Spleen (tissue), 11 donors: ENCODE results near the gene FAM171A2. TPM values are rescaled to one million over a fixed set of nuclear protein-coding genes. Genes with fewer than 3 reads are reported as not detected.

Source experiments
- DNase-seq: peaks from one replicate; pipeline ENCODE4 v3.0.0-alpha.2; 2020
- H3K27ac ChIP-seq, 8 donors: fragments of 200-600 bp; sonication (generic) in 7 of 8; 1 replicate in 4 of 8; 2 replicates in 4 of 8; pipeline versions ENCODE4 v1.5.0 to v1.8.0; 2016 to 2021; ENCODE audit warnings: inconsistent platforms in 4 of 8, mild to moderate bottlenecking in 4 of 8, moderate library complexity in 1 of 8
- H3K27me3 ChIP-seq, 7 donors: fragments of 200-600 bp; sonication (generic) in 6 of 7; replicated peaks in 1 of 7; 1 replicate in 4 of 7; 2 replicates in 3 of 7; pipeline versions ENCODE4 v1.5.0 to v1.8.0; 2016 to 2021; ENCODE audit warnings: inconsistent platforms in 3 of 7, mild to moderate bottlenecking in 1 of 7
- H3K36me3 ChIP-seq, 6 donors: fragments of 200-600 bp; sonication (generic) in 5 of 6; 1 replicate in 4 of 6; 2 replicates in 2 of 6; pipeline versions ENCODE4 v1.5.0 to v1.8.0; 2016 to 2021; ENCODE audit warnings: inconsistent platforms in 2 of 6
- H3K4me1 ChIP-seq, 6 donors: fragments of 200-600 bp; sonication (generic) in 5 of 6; 1 replicate in 3 of 6; 2 replicates in 3 of 6; pipeline versions ENCODE4 v1.5.0 to v1.8.0; 2016 to 2021; ENCODE audit warnings: inconsistent platforms in 3 of 6
- H3K4me3 ChIP-seq, 8 donors: fragments of 200-600 bp; sonication (generic) in 7 of 8; 1 replicate in 4 of 8; 2 replicates in 4 of 8; pipeline versions ENCODE4 v1.5.0 to v1.8.0; 2016 to 2021; ENCODE audit warnings: inconsistent platforms in 4 of 8, mild to moderate bottlenecking in 4 of 8, moderate library complexity in 2 of 8
- H3K9me3 ChIP-seq, 8 donors: fragments of 200-600 bp; sonication (generic) in 7 of 8; 1 replicate in 4 of 8; 2 replicates in 4 of 8; pipeline versions ENCODE4 v1.5.0 to v1.8.0; 2016 to 2021; ENCODE audit warnings: inconsistent platforms in 4 of 8
- CTCF ChIP-seq, 11 experiments: fragments of 200-600 bp in 7 of 11; fragments of 450-650 bp in 4 of 11; sonication (generic) in 4 of 11; IDR thresholded peaks in 8 of 11; conservative IDR thresholded peaks in 3 of 11; 1 replicate in 7 of 11; 2 replicates in 4 of 11; pipeline versions ENCODE4 v1.4.0 to v1.8.0; 2016 to 2021; ENCODE audit warnings: antibody characterized with exemption in 11 of 11, inconsistent platforms in 4 of 11, mild to moderate bottlenecking in 1 of 11
- POLR2A ChIP-seq, 3 donors: fragments of 450-650 bp; IDR thresholded peaks; one replicate each; pipeline ENCODE4 v1.5.1; 2017; ENCODE audit warnings: antibody characterized with exemption in 3 of 3, mild to moderate bottlenecking in 1 of 3
- POLR2AphosphoS5 ChIP-seq, 3 donors: sonication (generic); formaldehyde crosslinking; IDR thresholded peaks; one replicate each; pipeline ENCODE4 v1.5.1; 2017; ENCODE audit warnings: antibody characterized with exemption in 3 of 3
- WGBS, 5 donors: extraction: QIAGEN DNeasy Blood & Tissue Kit in 3 of 5; methylation state at CpG; one replicate each; pipeline versions ENCODE4 v1.1.5 to v1.1.7; 2013 to 2018; 5-methylcytosine and 5-hydroxymethylcytosine counted together
- intact Hi-C: fragments of 100-400 bp; cut with DNase I; formaldehyde crosslinking; loops from one replicate; pipeline ENCODE4 v1.15.0; 2023; ENCODE audit warnings: low total_unique reads
- polyA plus RNA-seq, 3 donors: library from polyadenylated mRNA; stranded (reverse); fragments of 200-250 nt; gene quantifications; one replicate each; pipeline ENCODE4 v1.2.1, GENCODE V29; 2013
- total RNA-seq, 7 donors: library from RNA; depleted of rRNA in 3 of 7; stranded (reverse); fragments of >200 nt in 3 of 7; fragmentation: NEBNext Ultra II Directional in 4 of 7; extraction: Animal tissue kit (Norgen Biotek cat#: 25700) in 4 of 7; gene quantifications; one replicate each; pipeline versions ENCODE4 v1.1.0 to v1.2.1, GENCODE V29; 2016 to 2021
- donor health status: healthy with polysubstance abuse.
- donor health status: DM: no; HTN: no; CAD: no; lungs with moderate emphysema.
- donor health status: DM: no; HTN: no; CAD: no.
- donor health status: Bipolar disorder and iron deficiency.
- donor health status: healthy.
- donor health status: DM: no; HTN: no; CAD: no.
- donor health status: DM: yes; HTN: yes; CAD: no.

FAM171A2 gene
- total and polyA plus RNA-seq, 10 donors = 0.11 to 2.5 (median 0.67) TPM

- Histone ChIP-seq H3K27ac (peak overlapping the region in 1 of 8 donors; percentile 12), H3K9me3 (no peaks in the 10 kb centered on the region), H3K4me3 (peak overlapping the region; percentile 32 to 72 (median 46)), H3K4me1 (peaks cover 15 to 27% (median 18%) of the 10 kb centered on the region in 6 donors), H3K27me3 (peaks cover 0 to 64% (median 22%) of the 10 kb centered on the region in 7 donors), H3K36me3 (no peaks in the 10 kb centered on the region)
- peak; percentile 88 for DNase-seq
- TF ChIP-seq POLR2A (IDR thresholded peaks at IDR 0.05) (no peak), CTCF (IDR thresholded peaks at IDR 0.05 in 8 of 11, conservative IDR thresholded peaks at IDR 0.05 in 3 of 11) (peak in 1 of 11 experiments; percentile 12), POLR2AphosphoS5 (IDR thresholded peaks at IDR 0.05) (peak; percentile 23 to 68 (median 47))
- 4 to 10% (median 7%) methylated on average over 39 to 68 of the region's 68 CpGs for WGBS, 5 donors
- intact Hi-C loops = no loop called here
Measured at GRCh38 chr17:44385287-44386181, 21.9 kb upstream of the FAM171A2 start.

GRCh38 chr17:44384823-44385286 lies 21.2 kb upstream of the FAM171A2 start:
- no peaks in the 10 kb centered on the region for H3K9me3 ChIP-seq
- no peaks in the 10 kb centered on the region for H3K36me3 ChIP-seq
- DNase-seq = no peak
- no peak for TF ChIP-seq POLR2A (IDR thresholded peaks at IDR 0.05)
- no peak for TF ChIP-seq CTCF (IDR thresholded peaks at IDR 0.05 in 8 of 11, conservative IDR thresholded peaks at IDR 0.05 in 3 of 11)
- TF ChIP-seq POLR2AphosphoS5 (IDR thresholded peaks at IDR 0.05) = no peak
- intact Hi-C loops = no loop called here
- 5 to 20% (median 10%) methylated on average over 21 to 26 of the region's 26 CpGs for WGBS, 5 donors
- peak overlapping the region; percentile 32 to 72 (median 46) for H3K4me3 ChIP-seq
- H3K27me3 ChIP-seq = peaks cover 0 to 71% (median 22%) of the 10 kb centered on the region in 7 donors
- peaks cover 15 to 25% (median 18%) of the 10 kb centered on the region in 6 donors for H3K4me1 ChIP-seq
- H3K27ac ChIP-seq = peak overlapping the region in 1 of 8 donors; percentile 12

GRCh38 chr17:44384281-44384822 lies 20.7 kb upstream of the FAM171A2 start:
- whole genome bisulfite sequencing, 5 donors = 52 to 67% (median 55%) methylated on average over 26 to 29 of the region's 29 CpGs
- Histone ChIP-seq H3K9me3 (no peaks in the 10 kb centered on the region), H3K36me3 (no peaks in the 10 kb centered on the region), H3K4me3 (peak overlapping the region in 5 of 8 donors; percentile 43 to 72 (median 47)), H3K27ac (no peak overlapping the region), H3K4me1 (peaks cover 15 to 22% (median 18%) of the 10 kb centered on the region in 6 donors), H3K27me3 (peaks cover 0 to 76% (median 22%) of the 10 kb centered on the region in 7 donors)
- TF ChIP-seq POLR2A (IDR thresholded peaks at IDR 0.05) (no peak), CTCF (IDR thresholded peaks at IDR 0.05 in 8 of 11, conservative IDR thresholded peaks at IDR 0.05 in 3 of 11) (no peak), POLR2AphosphoS5 (IDR thresholded peaks at IDR 0.05) (no peak)
- DNase-seq = no peak
- intact Hi-C loops = no loop called here

- no peaks in the 10 kb centered on the region for H3K9me3 ChIP-seq
- H3K27ac ChIP-seq = no peak overlapping the region
- 81 to 95% (median 84%) methylated on average over 8 to 16 of the region's 16 CpGs for WGBS, 5 donors
- intact Hi-C loops = no loop called here
- DNase-seq = no peak
- no peak overlapping the region for H3K4me3 ChIP-seq
- peaks cover 0 to 76% (median 22%) of the 10 kb centered on the region in 7 donors for H3K27me3 ChIP-seq
- TF ChIP-seq POLR2A (IDR thresholded peaks at IDR 0.05) (no peak), CTCF (IDR thresholded peaks at IDR 0.05 in 8 of 11, conservative IDR thresholded peaks at IDR 0.05 in 3 of 11) (no peak), POLR2AphosphoS5 (IDR thresholded peaks at IDR 0.05) (no peak)
- no peaks in the 10 kb centered on the region for H3K36me3 ChIP-seq
- peaks cover 15 to 22% (median 18%) of the 10 kb centered on the region in 6 donors for H3K4me1 ChIP-seq
Measured at GRCh38 chr17:44383861-44384260, 20.2 kb upstream of the FAM171A2 start.
